GM21526 (cell line): ENCODE results near the gene TSHR.

Experiments
- ATAC-seq: cut with Tn5 transposase; IDR thresholded peaks from one replicate; pipeline ENCODE4 v1.9.1; 2021; ENCODE audit warnings: moderate library complexity; ENCODE audit not compliant: unreplicated experiment, low FRiP score

TSHR gene

DNA sequence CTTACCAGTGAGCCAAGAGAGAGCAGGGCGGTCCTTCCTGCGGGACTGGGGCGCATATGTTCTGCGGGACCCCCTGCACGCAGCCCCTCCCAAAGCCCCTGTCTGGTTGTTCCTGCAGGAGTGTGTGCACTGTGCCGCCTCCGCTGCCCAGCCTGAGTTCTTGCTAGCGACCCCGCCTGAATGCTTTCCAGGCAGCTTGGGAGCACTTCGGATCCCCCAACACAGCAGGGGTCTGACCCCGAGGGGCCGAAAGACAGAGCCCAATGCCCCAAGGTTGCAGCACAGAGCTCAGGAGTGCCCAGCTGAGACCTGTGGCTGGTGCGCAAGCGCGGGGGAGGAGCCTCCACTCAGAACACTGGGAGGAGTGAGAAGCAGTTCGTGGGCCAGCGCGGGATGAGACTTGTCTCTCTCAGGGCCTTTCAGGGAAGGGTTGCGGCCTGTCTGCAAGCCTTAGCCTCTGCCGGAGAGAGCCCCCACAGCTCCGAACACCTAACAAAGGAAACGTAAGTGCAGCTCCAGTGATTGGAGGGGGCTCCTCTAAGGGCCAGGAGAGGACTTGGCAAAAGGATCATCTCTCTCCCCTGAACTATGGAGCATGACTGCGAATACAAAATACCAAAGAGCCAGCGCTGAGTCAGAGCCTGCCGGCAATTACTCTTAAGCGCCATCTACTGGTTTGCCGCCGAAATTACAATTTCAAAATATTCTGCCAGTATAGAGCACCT, 214.8 kb downstream of the TSHR start:
- ATAC-seq: peak; percentile 94

DNA sequence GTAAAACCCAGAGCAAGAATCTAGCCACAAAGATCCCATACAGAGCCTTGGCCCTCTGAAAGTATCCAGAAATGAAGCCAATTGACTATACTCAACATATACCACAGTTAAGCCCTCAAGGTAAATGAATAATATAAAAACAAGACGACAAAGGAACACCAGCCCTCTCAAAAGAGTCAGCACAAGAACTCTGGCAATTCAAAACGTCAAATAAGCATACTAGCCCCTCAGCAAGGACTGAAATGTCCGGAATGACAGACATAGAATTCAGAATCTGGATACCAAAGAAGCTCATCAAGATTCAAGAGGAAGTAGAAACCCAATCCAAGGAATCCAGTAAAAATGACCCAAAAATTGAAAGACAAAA, 215.4 kb downstream of the TSHR start:
- no peak for ATAC-seq

DNA sequence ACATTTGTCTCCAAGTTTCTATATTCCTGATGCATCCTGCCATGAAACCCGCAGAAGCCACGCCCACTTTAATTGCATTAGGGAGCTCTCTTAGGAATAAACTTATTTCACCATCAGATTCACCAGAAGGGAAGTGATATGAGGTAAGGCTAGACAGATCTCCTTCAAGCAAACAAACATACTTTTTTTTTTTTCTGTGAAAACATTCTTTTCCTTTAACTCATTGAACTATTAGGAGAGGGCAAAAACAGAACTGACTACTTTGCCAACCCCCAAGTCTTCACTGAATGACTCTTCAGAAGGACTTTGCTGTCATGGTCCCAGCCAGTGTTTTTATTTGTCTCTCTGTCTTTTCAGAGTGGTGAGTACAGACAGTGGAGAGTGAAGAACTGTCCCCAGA, 216.9 kb downstream of the TSHR start:
- ATAC-seq: peak; percentile 25

DNA sequence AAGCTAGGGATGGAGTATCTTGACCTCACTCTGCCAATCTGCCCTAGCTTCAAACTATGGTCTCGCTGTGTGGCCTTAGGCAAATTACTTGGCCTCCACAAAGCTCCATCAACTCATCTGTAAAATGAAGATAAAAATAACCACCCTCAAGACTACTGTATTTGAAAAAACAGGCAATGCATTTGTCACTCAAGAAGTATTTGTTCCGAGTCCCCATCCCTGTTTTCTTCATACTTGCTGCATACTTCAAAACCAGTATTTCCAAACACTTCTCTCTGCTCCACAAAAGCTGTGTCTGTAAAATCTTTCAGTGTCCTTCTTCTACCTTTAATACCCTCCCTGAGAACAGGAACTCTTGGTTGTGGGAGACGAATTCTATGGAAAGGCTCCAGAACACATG, 217.5 kb downstream of the TSHR start:
- ATAC-seq: peak; percentile 26

DNA sequence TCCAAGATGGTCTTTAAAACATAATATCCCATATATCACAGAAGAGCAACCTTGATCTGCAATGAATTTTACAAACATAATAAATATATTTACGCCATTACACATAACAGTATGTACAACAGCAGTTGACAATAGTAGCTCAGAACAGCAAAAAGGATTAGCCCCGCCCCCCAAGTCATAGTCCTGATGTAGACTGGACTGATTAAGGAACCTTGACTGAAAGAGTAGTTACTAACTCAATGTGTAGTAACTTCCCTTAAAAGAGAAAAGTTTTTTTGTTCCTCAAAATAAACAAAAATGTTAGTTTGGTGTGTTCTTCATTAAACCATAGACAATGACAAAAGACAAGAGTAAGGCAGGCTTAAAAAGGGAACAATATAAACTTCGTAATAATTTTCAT, 220.8 kb downstream of the TSHR start:
- ATAC-seq: no peak

DNA sequence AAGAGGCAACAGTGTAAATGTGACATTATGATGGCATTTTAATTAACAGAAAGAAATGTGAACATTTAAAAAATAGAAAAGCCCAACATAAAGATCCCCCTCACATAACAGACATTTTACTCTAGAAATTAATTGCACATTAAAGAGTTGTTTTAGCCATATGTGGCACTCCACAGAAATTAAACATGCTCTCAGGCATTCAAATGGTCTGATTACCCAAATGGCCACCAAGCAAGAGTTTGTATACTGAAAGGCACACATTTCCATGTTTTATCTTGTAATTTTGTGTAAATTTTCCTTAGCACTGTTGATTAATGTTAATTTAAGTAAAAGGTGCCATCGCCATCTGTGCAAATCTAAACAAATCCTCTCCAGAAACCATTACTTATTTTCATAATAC, 221.8 kb downstream of the TSHR start:
- ATAC-seq: no peak

DNA sequence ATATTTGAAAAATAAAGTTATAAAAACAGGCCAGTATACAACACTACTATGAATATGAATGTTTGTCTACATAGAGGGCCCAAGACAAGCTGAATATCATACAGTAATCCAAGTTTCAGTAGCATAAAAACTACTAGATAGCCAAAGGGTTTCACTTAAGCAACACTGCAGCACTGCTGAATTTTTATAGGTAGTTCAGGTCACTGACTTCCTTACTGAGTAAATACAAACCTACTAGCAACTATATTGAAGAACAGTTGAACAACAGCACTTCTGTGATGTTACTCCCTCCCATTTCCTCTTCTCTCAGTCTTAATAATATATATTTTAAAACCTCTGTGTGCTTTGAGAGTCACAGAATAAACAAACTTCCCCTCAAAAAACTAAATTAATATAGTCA, 222.6 kb downstream of the TSHR start:
- peak; percentile 66 for ATAC-seq

DNA sequence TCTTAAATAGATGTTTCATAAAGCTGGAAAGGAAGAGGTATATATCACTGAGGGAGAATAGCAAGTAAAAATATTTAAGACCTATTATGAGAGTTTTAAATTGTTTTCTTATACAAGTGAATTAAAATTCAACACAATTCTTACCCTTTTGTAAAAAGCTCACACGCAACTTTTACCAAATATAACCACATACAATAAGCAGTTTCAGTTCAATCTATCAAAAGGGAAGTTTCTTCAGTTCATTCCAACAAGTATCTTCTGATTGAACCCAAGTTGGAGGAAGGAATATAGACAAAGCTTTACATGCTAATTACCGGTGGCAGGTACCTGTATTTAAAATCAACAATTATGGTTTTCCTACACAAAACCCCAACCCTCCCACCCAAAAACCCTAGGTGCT, 224.2 kb downstream of the TSHR start:
- ATAC-seq: no peak

DNA sequence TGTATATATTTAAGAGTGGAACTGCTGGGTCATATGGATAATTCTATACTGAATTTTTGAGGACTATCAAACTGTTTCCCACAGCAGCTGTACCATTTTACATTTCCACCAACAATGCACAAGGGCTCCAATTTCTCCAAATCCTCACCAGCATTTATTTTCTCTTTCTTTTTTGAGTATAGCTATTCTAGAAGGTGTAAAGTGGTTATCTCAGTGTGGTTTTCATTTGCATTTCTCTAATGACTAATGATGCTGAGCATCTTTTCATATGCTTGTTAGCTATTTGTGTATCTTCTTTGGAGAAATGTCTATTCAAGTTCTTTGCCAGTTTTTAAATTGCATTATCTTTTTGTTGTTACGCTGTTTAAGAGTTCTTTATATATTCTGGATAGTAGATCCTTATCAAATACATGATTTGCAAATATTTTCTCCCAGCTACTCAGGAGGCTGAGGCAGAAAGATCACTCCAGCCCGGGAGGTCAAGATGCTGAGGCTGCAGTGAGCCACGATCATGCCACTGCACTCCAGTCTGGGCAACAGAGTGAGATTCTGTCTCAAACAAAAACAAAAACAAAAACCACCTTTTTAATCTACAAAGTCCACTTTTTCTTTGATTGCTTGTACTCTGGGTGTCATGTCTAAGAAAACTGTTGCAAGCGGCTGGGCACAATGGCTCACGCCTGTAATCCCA, 232.6 kb downstream of the TSHR start:
- ATAC-seq: peak; percentile 75

DNA sequence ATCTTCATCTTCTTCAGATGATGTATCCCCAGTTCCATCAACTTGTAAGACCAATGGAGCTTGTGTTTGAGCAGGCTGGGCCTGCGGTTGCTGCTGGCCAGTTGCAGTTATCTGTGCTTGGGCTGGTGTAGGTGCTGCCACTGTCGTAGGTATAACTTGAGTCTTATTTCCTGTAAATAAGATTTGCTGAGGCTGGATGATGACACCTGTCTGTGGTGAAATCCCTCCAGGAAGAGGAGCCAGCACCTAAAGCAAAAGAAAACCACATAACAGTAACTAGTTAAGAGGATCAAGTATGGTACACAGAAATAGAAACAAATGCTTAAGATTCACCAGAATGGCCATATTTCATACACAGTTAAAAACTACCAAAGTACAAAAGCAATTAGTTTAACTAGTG, 237.2 kb downstream of the TSHR start:
- no peak for ATAC-seq

DNA sequence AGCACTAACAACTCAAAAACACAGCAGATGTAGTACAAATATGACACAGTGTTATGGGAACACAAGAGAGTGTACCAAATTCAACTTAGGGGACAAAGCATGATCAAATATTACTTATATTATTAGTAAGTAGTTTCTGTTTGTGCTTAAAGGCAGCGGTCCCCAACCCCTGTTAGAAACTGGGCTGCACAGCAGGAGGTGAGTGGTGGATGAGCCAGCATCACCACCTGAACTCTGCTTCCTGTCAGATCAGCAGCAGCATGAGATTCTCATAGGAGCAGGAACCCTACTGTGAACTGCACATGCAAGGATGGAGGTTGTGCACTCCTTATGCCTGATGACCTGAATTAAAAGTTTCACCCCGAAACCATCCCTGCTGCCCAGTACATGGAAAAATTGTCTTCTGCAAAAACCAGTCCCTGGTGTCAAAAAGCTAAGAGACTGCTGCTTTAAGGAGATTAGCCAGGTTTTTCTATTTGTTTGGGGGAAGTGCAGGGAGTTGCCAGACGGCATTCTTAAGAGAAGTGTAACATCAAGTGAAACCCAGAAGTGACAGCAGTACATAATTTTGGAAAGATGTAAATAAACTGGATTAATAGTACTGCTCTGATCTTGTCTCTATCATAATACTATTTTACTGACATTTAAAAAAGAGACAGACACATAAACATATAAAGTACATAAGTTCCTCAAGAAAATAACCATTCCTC, 238.7 kb downstream of the TSHR start:
- ATAC-seq: no peak
